ENCODE results near the gene HMGN3.

The HMGN3 gene

GRCh38 chr6:79232696-79233462, 1.6 kb downstream of the HMGN3 start:
- DNase-seq = no peak

DNA sequence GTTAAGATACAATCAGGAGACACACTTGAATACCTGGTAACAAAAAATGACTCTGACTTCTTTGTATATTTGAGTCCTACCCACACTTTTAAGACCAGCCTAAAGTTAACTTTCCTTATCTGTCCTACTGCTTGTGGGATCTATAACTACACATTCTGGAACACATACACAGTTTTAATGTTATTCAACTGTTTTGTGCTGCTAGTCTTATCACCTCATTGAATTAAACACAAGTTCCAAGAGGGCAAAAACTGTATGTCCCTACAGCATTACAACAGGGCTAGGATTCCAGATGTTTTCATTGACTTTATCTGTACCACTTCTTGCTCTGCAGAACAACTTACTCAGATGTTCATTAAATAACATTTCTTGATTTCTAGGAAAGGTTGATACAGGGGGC, 2.8 kb downstream of the HMGN3 start:
- DNase-seq = no peak

DNA sequence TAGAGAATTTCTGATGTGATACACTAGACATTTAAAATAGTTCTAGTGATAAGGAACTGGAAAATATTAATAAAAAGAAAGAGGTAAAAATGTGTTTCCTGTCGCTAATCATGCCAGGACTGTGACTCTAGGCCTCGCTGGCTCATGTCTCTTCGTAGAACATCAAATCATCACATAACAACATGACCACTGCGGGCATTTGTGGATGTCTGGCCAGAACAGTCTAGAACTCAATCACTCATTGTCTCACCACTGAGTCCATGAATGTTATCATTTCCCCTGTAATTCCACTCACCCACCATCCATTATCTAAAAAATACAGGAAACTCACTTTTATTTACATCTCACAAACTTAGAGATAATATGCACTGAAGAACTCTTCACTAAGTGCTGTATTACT, 3.4 kb downstream of the HMGN3 start:
- no peak for DNase-seq

DNA sequence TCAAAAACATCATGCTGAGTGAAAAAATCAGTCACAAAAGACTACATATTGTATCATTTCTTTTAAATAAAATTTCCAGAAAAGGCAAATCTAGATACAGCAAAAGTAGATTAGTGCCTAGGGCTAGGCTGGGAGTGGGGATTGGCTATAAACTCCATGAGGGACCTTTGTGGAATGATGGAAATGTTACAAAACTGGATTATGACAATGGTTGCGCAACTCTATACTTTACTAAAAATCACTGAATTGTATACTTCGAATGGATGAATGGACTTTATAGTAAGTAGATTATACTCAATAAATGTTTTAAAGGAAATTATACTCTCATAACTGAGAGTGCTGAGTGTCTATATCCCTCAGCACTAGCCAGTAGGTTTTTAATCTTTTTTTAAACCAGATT, 4.3 kb downstream of the HMGN3 start:
- no peak for DNase-seq

- no peak for DNase-seq
Observed at GRCh38 chr6:79227445-79227844, 7.0 kb downstream of the HMGN3 start.

GRCh38 chr6:79226660-79227059, 7.8 kb downstream of the HMGN3 start:
- no peak for DNase-seq

- DNase-seq = no peak
Observed at GRCh38 chr6:79225717-79226599, 8.5 kb downstream of the HMGN3 start.

GRCh38 chr6:79223611-79224404, 10.7 kb downstream of the HMGN3 start:
- DNase-seq = no peak

DNA sequence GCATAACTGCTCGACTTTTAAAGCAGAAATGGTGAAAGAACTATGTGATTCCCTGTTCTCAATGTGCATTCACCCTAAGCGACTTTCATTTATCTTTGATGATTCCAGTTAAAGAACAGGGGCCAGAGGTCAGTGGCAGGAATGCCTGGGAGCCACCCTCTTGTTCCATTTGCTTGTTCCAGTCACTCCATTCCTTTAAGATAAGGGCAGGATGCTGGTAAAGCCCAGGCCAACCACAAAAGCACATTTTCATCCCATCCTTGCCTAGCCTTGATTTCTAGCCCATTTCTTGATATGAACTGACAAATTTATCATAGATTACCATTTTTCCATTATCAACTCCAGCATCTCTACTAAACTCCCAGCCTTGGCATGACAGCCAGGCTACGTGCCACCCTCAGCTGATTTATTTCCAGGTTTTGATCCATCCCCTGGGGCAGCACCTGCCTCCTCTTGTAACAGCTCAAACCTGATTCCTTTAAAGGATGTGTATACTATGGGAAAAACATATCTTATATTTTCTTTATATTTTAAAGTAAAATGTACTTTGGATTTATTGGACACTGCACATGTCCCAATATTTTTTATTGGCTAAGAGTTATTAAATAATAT, 19.2 kb downstream of the HMGN3 start:
- DNase-seq = no peak

- no peak for DNase-seq
Observed at GRCh38 chr6:79212859-79213258, 21.6 kb downstream of the HMGN3 start.

GRCh38 chr6:79208816-79209215, 25.7 kb downstream of the HMGN3 start:
- DNase-seq = no peak

DNA sequence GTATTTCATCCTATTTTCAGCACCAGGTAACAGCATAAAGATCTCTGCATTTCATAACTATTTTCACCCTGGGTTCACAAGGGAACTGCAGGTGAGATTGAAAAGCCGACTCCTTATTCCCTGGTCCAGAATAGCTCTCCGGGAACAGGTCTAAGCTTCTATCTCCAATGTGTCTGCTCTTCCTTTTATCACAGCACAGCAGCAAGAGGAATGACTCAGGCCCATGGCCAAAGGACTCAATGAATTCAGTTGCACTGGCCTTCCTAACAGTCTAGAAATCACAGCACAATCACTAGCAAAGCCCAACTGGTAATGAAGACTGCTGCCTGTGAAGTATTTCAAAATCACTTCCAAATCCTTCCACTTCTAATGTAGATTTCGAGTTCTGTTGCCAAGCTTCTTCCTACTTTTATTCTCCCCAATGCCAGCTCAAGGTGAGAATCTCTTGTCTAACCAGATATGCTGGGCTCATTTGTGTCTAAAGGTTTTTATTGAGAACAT, 30.7 kb downstream of the HMGN3 start:
- DNase-seq = no peak

- no peak for DNase-seq
Observed at GRCh38 chr6:79202556-79202955, 31.9 kb downstream of the HMGN3 start.

- DNase-seq = no peak
Observed at GRCh38 chr6:79201983-79202382, 32.5 kb downstream of the HMGN3 start.

DNA sequence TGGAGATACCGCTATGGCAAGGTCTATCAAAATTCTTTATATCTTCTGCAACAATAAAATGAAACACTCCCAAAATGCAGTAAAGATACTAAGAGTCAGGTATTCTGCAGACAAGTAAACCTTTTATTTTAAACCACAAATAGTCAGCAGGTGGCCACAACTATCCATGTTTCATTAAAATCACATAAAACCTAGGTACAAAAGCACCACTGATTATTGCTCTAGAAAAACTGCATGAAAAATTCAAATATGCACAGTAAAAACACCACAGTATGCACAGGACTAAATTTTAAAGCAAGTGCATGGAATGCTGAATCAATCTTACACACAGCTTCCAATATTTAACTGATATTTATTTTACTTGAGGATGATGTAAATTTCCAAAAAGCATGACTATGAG, 33.3 kb downstream of the HMGN3 start:
- DNase-seq = no peak

DNA sequence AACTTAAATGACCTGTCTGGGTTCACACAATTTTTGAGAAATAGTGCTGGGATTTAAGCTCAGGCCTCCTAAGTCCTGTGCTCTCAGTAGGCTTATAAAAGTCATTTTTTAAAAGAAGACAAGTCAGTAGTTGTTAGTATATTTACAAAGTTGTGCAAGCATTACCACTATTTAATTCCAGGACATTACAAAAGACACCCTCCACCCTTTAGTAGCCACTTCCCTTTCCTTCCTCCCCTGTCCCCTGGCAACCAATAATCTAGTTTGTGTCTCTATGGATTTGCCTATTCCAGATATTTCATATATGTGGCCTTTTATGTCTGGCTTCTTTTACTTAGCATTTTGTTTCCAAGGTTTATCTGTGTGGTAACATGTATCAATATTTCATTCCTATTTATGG, 37.6 kb downstream of the HMGN3 start:
- no peak for DNase-seq

GRCh38 chr6:79193971-79194370, 40.5 kb downstream of the HMGN3 start:
- DNase-seq = no peak

DNA sequence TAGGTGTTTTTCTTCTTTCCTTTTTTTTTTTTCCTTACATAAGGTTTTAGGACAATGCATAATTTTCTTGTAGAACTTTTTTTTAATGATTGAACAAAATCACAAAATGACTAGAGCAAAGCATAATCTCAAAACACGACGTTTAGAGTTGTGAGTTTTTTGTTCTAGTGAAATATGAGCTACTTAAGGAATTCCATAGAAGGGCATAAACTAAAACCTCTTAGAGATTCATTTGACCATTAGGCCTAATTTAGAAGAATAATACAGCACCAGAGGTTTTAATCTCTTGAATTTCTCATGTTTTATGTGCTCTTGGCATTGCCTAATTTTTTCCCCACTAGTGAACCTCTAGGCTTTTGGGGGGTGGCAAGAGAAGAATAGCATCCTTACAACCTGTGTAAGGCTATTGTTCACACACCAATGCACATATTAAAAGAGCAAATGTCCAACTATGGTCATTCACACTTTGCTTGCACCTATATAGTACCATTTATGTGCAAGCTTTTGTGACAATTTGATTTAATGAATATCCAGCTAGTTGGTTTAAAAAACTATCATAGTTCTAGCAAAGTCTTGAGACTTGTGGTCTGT, 44.6 kb downstream of the HMGN3 start:
- DNase-seq = no peak

GRCh38 chr6:79188885-79189480, 45.5 kb downstream of the HMGN3 start:
- DNase-seq = peak in 21 of 58 donors; percentile 0 to 79 (median 16)

DNA sequence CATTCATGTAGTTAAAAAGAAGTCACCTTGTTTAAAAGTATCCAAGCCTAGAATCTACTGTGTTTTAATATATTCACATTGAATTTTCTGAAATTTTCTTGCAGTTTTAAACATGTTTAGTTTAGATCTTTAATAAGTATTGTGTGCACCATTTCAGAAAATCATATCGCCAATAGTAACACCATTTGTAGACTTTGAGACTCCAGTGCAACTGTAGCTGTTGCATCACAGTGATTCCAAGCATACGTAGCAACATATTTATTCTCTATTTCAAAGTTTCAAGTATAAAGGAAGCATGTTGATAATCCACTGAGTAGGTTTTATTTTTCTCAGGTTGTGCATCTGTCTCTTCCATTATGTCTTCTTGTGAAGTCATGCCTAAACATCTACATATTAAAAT, 46.4 kb downstream of the HMGN3 start:
- DNase-seq = no peak

Data from anterior cingulate cortex (tissue), 58 donors.